H9 (cell line): ENCODE results near the gene KIF13A. TPM values are rescaled to one million over a fixed set of nuclear protein-coding genes. Genes with fewer than 3 reads are reported as not detected.

Experiments used
- DNase-seq: peaks from one replicate; pipeline ENCODE4 v3.0.0-alpha.2; 2017
- H2AFZ ChIP-seq: one replicate; pipeline ENCODE4 v1.6.1; 2013; ENCODE audit warnings: mild to moderate bottlenecking, low read length, control low read depth, moderate library complexity
- H2AK5ac ChIP-seq: 2 replicates; pipeline ENCODE4 v1.6.1; 2013; ENCODE audit warnings: low read length, control low read depth, mixed read lengths; ENCODE audit not compliant: insufficient read length
- H2BK120ac ChIP-seq: one replicate; pipeline ENCODE4 v1.6.1; 2013; ENCODE audit warnings: low read depth, mild to moderate bottlenecking, low read length, control low read depth, inconsistent platforms; ENCODE audit not compliant: poor library complexity, severe bottlenecking
- H2BK12ac ChIP-seq: 2 replicates; pipeline ENCODE4 v1.6.1; 2013; ENCODE audit warnings: low read length, control low read depth, mixed read lengths, low read depth; ENCODE audit not compliant: insufficient read length
- H2BK15ac ChIP-seq: 2 replicates; pipeline ENCODE4 v1.6.1; 2013; ENCODE audit warnings: low read depth, low read length, control low read depth
- H2BK20ac ChIP-seq: one replicate; pipeline ENCODE4 v1.6.1; 2013; ENCODE audit warnings: low read depth, mild to moderate bottlenecking, low read length, control low read depth, inconsistent platforms; ENCODE audit not compliant: poor library complexity, severe bottlenecking
- H2BK5ac ChIP-seq: 2 replicates; pipeline ENCODE4 v1.6.1; 2013; ENCODE audit warnings: low read length, control low read depth, mixed read lengths; ENCODE audit not compliant: insufficient read length
- H3K14ac ChIP-seq: 2 replicates; pipeline ENCODE4 v1.6.1; 2013; ENCODE audit warnings: low read length, control low read depth; ENCODE audit not compliant: insufficient read depth
- H3K18ac ChIP-seq: 2 replicates; pipeline ENCODE4 v1.6.1; 2013; ENCODE audit warnings: low read depth, mild to moderate bottlenecking, mixed read lengths, low read length, control low read depth; ENCODE audit not compliant: insufficient read length
- H3K23ac ChIP-seq: 2 replicates; pipeline ENCODE4 v1.6.1; 2013; ENCODE audit warnings: low read length, control low read depth, mixed read lengths, low read depth; ENCODE audit not compliant: insufficient read length
- H3K23me2 ChIP-seq: 2 replicates; pipeline ENCODE4 v1.6.1; 2013; ENCODE audit warnings: low read depth, mild to moderate bottlenecking, mixed read lengths, low read length, control low read depth; ENCODE audit not compliant: insufficient read length, poor library complexity, severe bottlenecking
- H3K27ac ChIP-seq: 2 replicates; pipeline ENCODE4 v1.5.1; 2013; ENCODE audit warnings: low read length, control low read depth, mixed read lengths, low read depth; ENCODE audit not compliant: insufficient read length
- H3K27me3 ChIP-seq: 2 replicates; pipeline ENCODE4 v1.6.1; 2013; ENCODE audit warnings: low read length, control low read depth, inconsistent platforms; ENCODE audit not compliant: insufficient read depth
- H3K4ac ChIP-seq: 2 replicates; pipeline ENCODE4 v1.6.1; 2013; ENCODE audit warnings: low read depth, mild to moderate bottlenecking, control low read depth, inconsistent platforms, low read length, moderate library complexity
- H3K4me1 ChIP-seq: 2 replicates; pipeline ENCODE4 v1.6.1; 2013; ENCODE audit warnings: low read length, control low read depth, inconsistent platforms; ENCODE audit not compliant: insufficient read depth
- H3K4me2 ChIP-seq: 2 replicates; pipeline ENCODE4 v1.6.1; 2013; ENCODE audit warnings: low read length, control low read depth, mixed read lengths; ENCODE audit not compliant: insufficient read length, insufficient read depth
- H3K56ac ChIP-seq: 2 replicates; pipeline ENCODE4 v1.6.1; 2013; ENCODE audit warnings: low read depth, mild to moderate bottlenecking, mixed read lengths, low read length, control low read depth; ENCODE audit not compliant: insufficient read length
- H3K79me1 ChIP-seq: 2 replicates; pipeline ENCODE4 v1.6.1; 2013; ENCODE audit warnings: low read depth, mild to moderate bottlenecking, moderate library complexity, low read length, control low read depth, inconsistent platforms; ENCODE audit not compliant: insufficient read depth, poor library complexity, severe bottlenecking
- H3K79me2 ChIP-seq: 2 replicates; pipeline ENCODE4 v1.6.1; 2013; ENCODE audit warnings: low read length, control low read depth, inconsistent platforms; ENCODE audit not compliant: insufficient read depth
- H3K9ac ChIP-seq: 2 replicates; pipeline ENCODE4 v1.6.1; 2013; ENCODE audit warnings: low read length, control low read depth, mixed read lengths; ENCODE audit not compliant: insufficient read length; ENCODE audit errors: extremely low read depth
- H3K9me3 ChIP-seq: one replicate; pipeline ENCODE4 v1.6.1; 2013; ENCODE audit warnings: low read depth, low read length, inconsistent platforms; ENCODE audit not compliant: control insufficient read depth
- H3T11ph ChIP-seq: one replicate; pipeline ENCODE4 v1.6.1; 2013; ENCODE audit warnings: mild to moderate bottlenecking, low read length, control low read depth, inconsistent platforms
- H4K20me1 ChIP-seq: one replicate; pipeline ENCODE4 v1.6.1; 2013; ENCODE audit not compliant: control insufficient read depth, insufficient read length, insufficient read depth
- H4K5ac ChIP-seq: 2 replicates; pipeline ENCODE4 v1.6.1; 2013; ENCODE audit warnings: low read depth, mild to moderate bottlenecking, mixed read lengths, low read length, control low read depth; ENCODE audit not compliant: insufficient read length
- H4K8ac ChIP-seq: replicated peaks from 2 replicates; pipeline ENCODE4 v1.6.1; 2013; ENCODE audit warnings: low read length, control low read depth, mixed read lengths, low read depth; ENCODE audit not compliant: insufficient read length
- H4K91ac ChIP-seq: 2 replicates; pipeline ENCODE4 v1.6.1; 2013; ENCODE audit warnings: low read depth, mild to moderate bottlenecking, moderate library complexity, mixed read lengths, low read length, control low read depth; ENCODE audit not compliant: insufficient read length
- H3K27ac Mint-ChIP-seq, 3 experiments: 2 replicates in 2 of 3; 3 replicates in 1 of 3; pipeline ENCODE4 v1.8.0; 2020 to 2021; ENCODE audit warnings: mixed read lengths in 3 of 3, mild to moderate bottlenecking in 1 of 3, moderate library complexity in 1 of 3
- H3K27me3 Mint-ChIP-seq: 2 replicates; pipeline ENCODE4 v1.8.0; 2021; ENCODE audit warnings: low read depth, mild to moderate bottlenecking, moderate library complexity, mixed read lengths
- H3K36me3 Mint-ChIP-seq, 3 experiments: 2 replicates in 2 of 3; 3 replicates in 1 of 3; pipeline ENCODE4 v1.8.0; 2020 to 2021; ENCODE audit warnings: low read depth in 3 of 3, mixed read lengths in 3 of 3; ENCODE audit not compliant: insufficient read depth in 1 of 3
- H3K4me1 Mint-ChIP-seq, 2 experiments: 2 replicates each; pipeline ENCODE4 v1.8.0; 2020; ENCODE audit warnings: mixed read lengths in 2 of 2
- H3K4me3 Mint-ChIP-seq, 2 experiments: 2 replicates in 1 of 2; 3 replicates in 1 of 2; pipeline ENCODE4 v1.8.0; 2020 to 2021; ENCODE audit warnings: mild to moderate bottlenecking in 2 of 2, mixed read lengths in 2 of 2, moderate library complexity in 1 of 2
- H3K9me3 Mint-ChIP-seq, 2 experiments: 2 replicates in 1 of 2; 3 replicates in 1 of 2; pipeline ENCODE4 v1.8.0; 2020; ENCODE audit warnings: mild to moderate bottlenecking in 2 of 2, mixed read lengths in 2 of 2, moderate library complexity in 1 of 2
- WGBS: extraction: QIAGEN DNeasy Blood & Tissue Kit; methylation state at CpG from one replicate; pipeline ENCODE4 v1.1.7; 2013; ENCODE audit warnings: missing lambda C conversion rate, low lambda C conversion rate, mixed read lengths; ENCODE audit not compliant: insufficient read length; ENCODE audit errors: extremely low coverage; 5-methylcytosine and 5-hydroxymethylcytosine counted together
- total RNA-seq: library from RNA; stranded (reverse); gene quantifications from 2 replicates; pipeline ENCODE4 v1.2.1, GENCODE V29; 2021
- TF ChIP-seq, protein P1 (sequence below): fragments of 200-600 bp; sonication (generic); conservative IDR thresholded peaks from 3 replicates; pipeline ENCODE4 v1.8.0; 2021; ENCODE audit warnings: antibody characterized with exemption, mild to moderate bottlenecking

KIF13A gene
- total RNA-seq, 1 experiment from 2014 or later, result 38.2 TPM

GRCh38 chr6:17859846-17860245 lies 127.6 kb downstream of the KIF13A start:
- Histone ChIP-seq H4K20me1 (no peaks in the 10 kb centered on the region), H2BK12ac (no peak overlapping the region), H2AFZ (no peak overlapping the region), H4K5ac (no peak overlapping the region), H3T11ph (no peak overlapping the region), H4K91ac (no peak overlapping the region), H2BK5ac (no peak overlapping the region), H3K79me2 (no peaks in the 10 kb centered on the region), H3K23ac (no peak overlapping the region), H3K18ac (no peak overlapping the region), H3K14ac (no peak overlapping the region), H2BK20ac (no peak overlapping the region), H2BK120ac (no peak overlapping the region), H3K9me3 (no peaks in the 10 kb centered on the region), H3K79me1 (no peaks in the 10 kb centered on the region), H3K27me3 (no peaks in the 10 kb centered on the region), H3K23me2 (no peaks in the 10 kb centered on the region), H3K4me1 (no peaks in the 10 kb centered on the region), H3K27ac (no peak overlapping the region), H3K4ac (no peak overlapping the region), H4K8ac (no peak overlapping the region), H2AK5ac (no peak overlapping the region), H3K56ac (no peak overlapping the region), H2BK15ac (no peak overlapping the region), H3K9ac (no peak overlapping the region), H3K4me2 (no peak overlapping the region)
- Mint-ChIP-seq H3K36me3 (peaks cover 0 to 2% (median 0%) of the 10 kb centered on the region in 3 experiments; a peak in 2 of 7 replicates), H3K4me3 (no peak overlapping the region), H3K4me1 (peaks cover 0 to 2% of the 10 kb centered on the region in 2 experiments; a peak in 1 of 4 replicates), H3K27me3 (no peaks in the 10 kb centered on the region), H3K9me3 (no peaks in the 10 kb centered on the region), H3K27ac (no peak overlapping the region)
- TF ChIP-seq, protein P1, sequence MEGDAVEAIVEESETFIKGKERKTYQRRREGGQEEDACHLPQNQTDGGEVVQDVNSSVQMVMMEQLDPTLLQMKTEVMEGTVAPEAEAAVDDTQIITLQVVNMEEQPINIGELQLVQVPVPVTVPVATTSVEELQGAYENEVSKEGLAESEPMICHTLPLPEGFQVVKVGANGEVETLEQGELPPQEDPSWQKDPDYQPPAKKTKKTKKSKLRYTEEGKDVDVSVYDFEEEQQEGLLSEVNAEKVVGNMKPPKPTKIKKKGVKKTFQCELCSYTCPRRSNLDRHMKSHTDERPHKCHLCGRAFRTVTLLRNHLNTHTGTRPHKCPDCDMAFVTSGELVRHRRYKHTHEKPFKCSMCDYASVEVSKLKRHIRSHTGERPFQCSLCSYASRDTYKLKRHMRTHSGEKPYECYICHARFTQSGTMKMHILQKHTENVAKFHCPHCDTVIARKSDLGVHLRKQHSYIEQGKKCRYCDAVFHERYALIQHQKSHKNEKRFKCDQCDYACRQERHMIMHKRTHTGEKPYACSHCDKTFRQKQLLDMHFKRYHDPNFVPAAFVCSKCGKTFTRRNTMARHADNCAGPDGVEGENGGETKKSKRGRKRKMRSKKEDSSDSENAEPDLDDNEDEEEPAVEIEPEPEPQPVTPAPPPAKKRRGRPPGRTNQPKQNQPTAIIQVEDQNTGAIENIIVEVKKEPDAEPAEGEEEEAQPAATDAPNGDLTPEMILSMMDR, result no peak
- no CpG with 5 or more reads among the region's 4 CpGs for WGBS
- no peak for DNase-seq
